Esophagus muscularis mucosa (tissue), 4 donors: ENCODE results near the gene CDH16. TPM values are rescaled to one million over a fixed set of nuclear protein-coding genes. Genes with fewer than 3 reads are reported as not detected.
A peak's percentile ranks its signal among the peaks of the same experiment; 100 is the strongest.
"Not testable (repeated sequence)": the region's sequence is repeated elsewhere in the genome, so short reads cannot be mapped to it uniquely, and the experiment has no call there.

Source experiments
- DNase-seq: peaks from one replicate; pipeline ENCODE4 v3.0.0-alpha.2; 2017; ENCODE audit errors: extremely low spot score
- H3K27ac ChIP-seq, 4 donors: fragments of 200-600 bp; sonication (generic); replicated peaks in 1 of 4; 1 replicate in 3 of 4; 2 replicates in 1 of 4; pipeline ENCODE4 v1.5.1; 2016 to 2019; ENCODE audit warnings: mild to moderate bottlenecking in 1 of 4
- H3K27me3 ChIP-seq, 4 donors: fragments of 200-600 bp; sonication (generic); one replicate each; pipeline versions ENCODE4 v1.5.1 to v1.6.0; 2016 to 2019
- H3K36me3 ChIP-seq, 4 donors: fragments of 200-600 bp; sonication (generic); one replicate each; pipeline ENCODE4 v1.5.1; 2016 to 2019
- H3K4me1 ChIP-seq, 4 donors: fragments of 200-600 bp; sonication (generic); one replicate each; pipeline ENCODE4 v1.5.1; 2016 to 2019
- H3K4me3 ChIP-seq, 4 donors: fragments of 200-600 bp; sonication (generic); 1 replicate in 2 of 4; 2 replicates in 2 of 4; pipeline ENCODE4 v1.5.1; 2016 to 2019; ENCODE audit warnings: mild to moderate bottlenecking in 4 of 4, moderate library complexity in 1 of 4
- H3K9me3 ChIP-seq, 4 donors: fragments of 200-600 bp; sonication (generic); 1 replicate in 3 of 4; 2 replicates in 1 of 4; pipeline ENCODE4 v1.5.1; 2016 to 2019
- EP300 ChIP-seq: sonication (generic); formaldehyde crosslinking; IDR thresholded peaks from one replicate; pipeline ENCODE4 v1.6.1; 2017; ENCODE audit warnings: antibody characterized with exemption
- POLR2A ChIP-seq: fragments of 450-650 bp; IDR thresholded peaks from one replicate; pipeline ENCODE4 v1.6.1; 2017; ENCODE audit warnings: antibody characterized with exemption, moderate library complexity, mild to moderate bottlenecking, low read depth
- POLR2AphosphoS5 ChIP-seq, 2 donors: sonication (generic); formaldehyde crosslinking; IDR thresholded peaks; one replicate each; pipeline ENCODE4 v1.6.1; 2017; ENCODE audit warnings: antibody characterized with exemption in 2 of 2
- WGBS: methylation state at CpG from one replicate; pipeline ENCODE4 v1.1.5; 2018; 5-methylcytosine and 5-hydroxymethylcytosine counted together
- intact Hi-C: fragments of 100-400 bp; cut with DNase I; formaldehyde crosslinking; loops from one replicate; pipeline ENCODE4 v1.15.1; 2023
- total RNA-seq, 4 donors: library from RNA; depleted of rRNA; stranded (reverse); fragments of >200 nt; gene quantifications; one replicate each; pipeline versions ENCODE4 v1.1.0 to v1.2.1, GENCODE V29; 2016
- TF ChIP-seq, protein P1 (sequence below), 3 experiments: fragments of 200-600 bp in 2 of 3; fragments of 450-650 bp in 1 of 3; sonication (generic) in 2 of 3; IDR thresholded peaks; one replicate each; pipeline ENCODE4 v1.5.1; 2017 to 2019; ENCODE audit warnings: antibody characterized with exemption in 3 of 3, mild to moderate bottlenecking in 2 of 3, moderate library complexity in 1 of 3

The CDH16 gene
- total RNA-seq, 4 donors from 2014 or later, result 0.52 TPM; not detected in 3

DNA sequence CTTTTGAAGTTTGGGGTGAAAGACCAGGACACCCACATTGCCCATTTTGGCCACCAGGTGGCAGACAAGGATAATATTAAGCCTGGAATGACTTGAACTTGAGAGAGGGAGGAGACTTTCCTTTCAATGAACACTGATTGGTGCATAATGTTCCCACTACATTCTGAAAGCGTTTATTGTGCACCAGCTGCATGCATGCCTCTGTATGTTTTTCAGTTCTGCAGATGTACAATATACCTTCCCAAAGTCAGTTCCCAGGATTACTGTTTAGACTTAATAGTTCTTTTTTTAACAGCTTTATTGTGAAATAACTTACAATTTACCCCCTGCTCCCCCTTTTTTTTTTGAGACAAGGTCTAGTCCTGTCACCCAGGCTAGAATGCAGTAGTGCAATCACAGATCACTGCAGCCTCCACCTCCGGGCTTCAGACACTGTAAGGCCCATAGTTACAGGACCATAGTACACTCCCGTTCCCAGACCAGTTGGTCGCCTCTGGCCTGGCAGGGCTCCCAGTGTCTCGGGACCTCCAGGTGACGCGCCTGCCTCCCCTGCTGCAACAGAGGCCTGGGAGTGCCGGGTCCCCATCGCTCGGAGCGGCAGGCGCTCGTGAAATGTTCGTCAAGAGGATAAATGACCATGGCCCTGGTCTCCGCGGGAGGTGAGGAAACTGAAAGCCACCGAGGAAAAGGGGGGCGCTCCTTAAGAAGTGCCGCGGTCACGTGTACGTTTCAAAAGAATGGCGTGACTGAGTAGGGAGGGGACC is 28.8 kb upstream of the CDH16 start:
- peak in 1 of 2 donors; percentile 56 for TF ChIP-seq POLR2AphosphoS5 (IDR thresholded peaks at IDR 0.05)
- TF ChIP-seq EP300, result no peak
- TF ChIP-seq, protein P1, sequence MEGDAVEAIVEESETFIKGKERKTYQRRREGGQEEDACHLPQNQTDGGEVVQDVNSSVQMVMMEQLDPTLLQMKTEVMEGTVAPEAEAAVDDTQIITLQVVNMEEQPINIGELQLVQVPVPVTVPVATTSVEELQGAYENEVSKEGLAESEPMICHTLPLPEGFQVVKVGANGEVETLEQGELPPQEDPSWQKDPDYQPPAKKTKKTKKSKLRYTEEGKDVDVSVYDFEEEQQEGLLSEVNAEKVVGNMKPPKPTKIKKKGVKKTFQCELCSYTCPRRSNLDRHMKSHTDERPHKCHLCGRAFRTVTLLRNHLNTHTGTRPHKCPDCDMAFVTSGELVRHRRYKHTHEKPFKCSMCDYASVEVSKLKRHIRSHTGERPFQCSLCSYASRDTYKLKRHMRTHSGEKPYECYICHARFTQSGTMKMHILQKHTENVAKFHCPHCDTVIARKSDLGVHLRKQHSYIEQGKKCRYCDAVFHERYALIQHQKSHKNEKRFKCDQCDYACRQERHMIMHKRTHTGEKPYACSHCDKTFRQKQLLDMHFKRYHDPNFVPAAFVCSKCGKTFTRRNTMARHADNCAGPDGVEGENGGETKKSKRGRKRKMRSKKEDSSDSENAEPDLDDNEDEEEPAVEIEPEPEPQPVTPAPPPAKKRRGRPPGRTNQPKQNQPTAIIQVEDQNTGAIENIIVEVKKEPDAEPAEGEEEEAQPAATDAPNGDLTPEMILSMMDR (IDR thresholded peaks at IDR 0.05), result peak in 2 of 3 experiments; percentile 92 to 94
- TF ChIP-seq POLR2A, result peak; percentile 41
- Histone ChIP-seq H3K27me3 (peaks cover 0 to 23% (median 0%) of the 10 kb centered on the region in 4 donors), H3K27ac (peak overlapping the region in 1 of 4 donors; percentile 23), H3K4me3 (peak overlapping the region; percentile 46 to 64 (median 60)), H3K4me1 (peaks cover 16 to 25% (median 22%) of the 10 kb centered on the region in 4 donors), H3K36me3 (peaks cover 13 to 19% (median 16%) of the 10 kb centered on the region in 4 donors), H3K9me3 (no peaks in the 10 kb centered on the region)
- intact Hi-C loops, result no loop called here
- WGBS, result under 1% methylated on average over 20 of the region's 23 CpGs
- peak; percentile 96 for DNase-seq

DNA sequence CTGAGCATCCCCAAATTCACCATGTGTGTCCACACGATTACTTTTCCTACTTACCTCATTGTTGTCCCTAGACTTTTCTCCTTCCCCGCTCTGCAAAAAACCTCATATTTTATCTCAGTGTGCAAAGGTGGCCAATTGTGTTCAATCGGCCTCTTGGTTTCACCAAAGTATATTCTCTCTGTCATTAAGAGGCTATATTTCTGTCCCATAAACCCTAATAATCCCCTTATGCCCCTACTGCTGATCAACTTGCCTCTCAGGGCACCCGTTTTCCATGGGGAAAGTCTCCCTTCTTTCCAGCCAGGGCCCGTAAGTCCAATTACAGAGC is 28.3 kb upstream of the CDH16 start:
- Histone ChIP-seq H3K4me3 (no peak overlapping the region), H3K9me3 (no peaks in the 10 kb centered on the region), H3K4me1 (peaks cover 16 to 25% (median 22%) of the 10 kb centered on the region in 4 donors), H3K36me3 (peaks cover 19 to 25% (median 22%) of the 10 kb centered on the region in 4 donors), H3K27me3 (peaks cover 0 to 18% (median 0%) of the 10 kb centered on the region in 4 donors), H3K27ac (peak overlapping the region in 1 of 4 donors; percentile 23)
- TF ChIP-seq, protein P1 (IDR thresholded peaks at IDR 0.05), result no peak
- no peak for TF ChIP-seq POLR2A
- no peak for TF ChIP-seq EP300
- no peak for TF ChIP-seq POLR2AphosphoS5 (IDR thresholded peaks at IDR 0.05)
- 20% methylated on average over 5 of the region's 5 CpGs for WGBS
- intact Hi-C loops, result no loop called here
- no peak for DNase-seq

DNA sequence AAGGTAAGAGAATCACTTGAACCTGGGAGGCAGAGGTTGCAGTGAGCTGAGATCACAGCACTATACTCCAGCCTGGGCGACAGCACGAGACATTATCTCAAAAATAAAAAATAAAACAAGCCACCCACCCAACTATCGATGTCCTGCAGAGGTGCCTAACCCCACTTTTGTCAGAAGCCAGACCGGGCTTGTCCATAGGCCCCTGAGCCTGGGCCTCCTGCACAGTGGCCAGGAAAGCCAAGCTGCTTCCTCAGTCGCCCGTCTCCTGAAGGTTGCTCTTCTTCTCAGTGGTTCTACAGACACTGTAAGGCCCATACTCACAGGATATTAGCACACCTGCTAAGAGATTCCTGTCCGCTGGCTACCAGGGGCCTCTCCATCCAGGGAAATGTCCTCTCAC is 27.9 kb upstream of the CDH16 start:
- H3K4me3 ChIP-seq, result no peak overlapping the region
- no peak for DNase-seq
- no peaks in the 10 kb centered on the region for H3K9me3 ChIP-seq
- peak overlapping the region in 1 of 4 donors; percentile 23 for H3K27ac ChIP-seq
- TF ChIP-seq POLR2AphosphoS5 (IDR thresholded peaks at IDR 0.05) (no peak), POLR2A (no peak), EP300 (no peak)
- TF ChIP-seq, protein P1 (IDR thresholded peaks at IDR 0.05), result no peak
- WGBS, result 81% methylated on average over 7 of the region's 7 CpGs
- intact Hi-C loops, result no loop called here
- H3K27me3 ChIP-seq, result peaks cover 0 to 18% (median 0%) of the 10 kb centered on the region in 4 donors
- peaks cover 16 to 25% (median 22%) of the 10 kb centered on the region in 4 donors for H3K4me1 ChIP-seq
- peaks cover 23 to 29% (median 26%) of the 10 kb centered on the region in 4 donors for H3K36me3 ChIP-seq

DNA sequence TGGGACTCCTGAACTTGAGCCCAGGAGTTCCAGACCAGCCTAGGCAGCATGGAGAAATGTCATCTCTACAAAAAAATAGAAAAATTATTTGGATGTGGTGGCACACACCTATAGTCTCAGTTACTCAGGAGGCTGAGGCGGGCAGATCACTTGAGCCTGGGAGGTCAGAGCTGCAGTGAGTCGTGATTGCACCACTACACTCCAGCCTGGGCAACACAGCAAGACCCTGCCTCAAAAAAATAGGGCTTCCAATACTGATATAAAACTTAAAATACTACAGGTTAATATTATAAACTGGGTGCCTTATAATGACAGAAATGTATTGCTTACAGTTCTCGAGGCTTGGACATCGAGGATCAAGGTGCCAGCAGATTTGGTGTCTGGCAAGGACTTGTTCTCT is 27.3 kb upstream of the CDH16 start:
- 87% methylated on average over 4 of the region's 4 CpGs for WGBS
- no peak for DNase-seq
- H3K4me3 ChIP-seq, result no peak overlapping the region
- no peak for TF ChIP-seq POLR2A
- no peak for TF ChIP-seq EP300
- no peak for TF ChIP-seq POLR2AphosphoS5 (IDR thresholded peaks at IDR 0.05)
- TF ChIP-seq, protein P1 (IDR thresholded peaks at IDR 0.05), result no peak
- H3K4me1 ChIP-seq, result peaks cover 16 to 25% (median 22%) of the 10 kb centered on the region in 4 donors
- H3K27ac ChIP-seq, result no peak overlapping the region
- peaks cover 0 to 16% (median 0%) of the 10 kb centered on the region in 4 donors for H3K27me3 ChIP-seq
- peaks cover 29 to 35% (median 32%) of the 10 kb centered on the region in 4 donors for H3K36me3 ChIP-seq
- intact Hi-C loops, result no loop called here
- no peaks in the 10 kb centered on the region for H3K9me3 ChIP-seq

DNA sequence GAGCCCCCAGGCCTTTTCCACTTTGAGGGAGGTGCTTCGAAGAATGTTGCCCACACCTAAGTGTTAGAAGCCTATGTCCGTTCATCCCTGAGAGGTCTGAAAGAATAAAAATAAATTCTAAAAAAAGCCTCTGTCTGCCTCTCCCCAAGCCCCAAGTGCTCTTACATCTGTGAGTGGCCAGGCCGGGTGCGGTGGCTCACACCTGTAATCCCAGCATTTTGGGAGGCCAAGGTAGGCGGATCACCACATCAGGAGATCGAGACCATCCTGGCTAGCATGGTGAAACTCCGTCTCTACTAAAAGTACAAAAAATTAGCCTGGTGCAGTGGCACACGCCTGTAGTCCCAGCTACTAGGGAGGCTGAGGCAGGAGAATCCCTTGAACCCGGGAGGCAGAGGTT is 26.3 kb upstream of the CDH16 start:
- DNase-seq, H3K4me3 ChIP-seq, H3K9me3 ChIP-seq, intact Hi-C loops, H3K27ac ChIP-seq: not testable (repeated sequence)
- H3K27me3 ChIP-seq, result peaks cover 0 to 10% (median 0%) of the 10 kb centered on the region in 4 donors
- H3K36me3 ChIP-seq, result peaks cover 39 to 45% (median 42%) of the 10 kb centered on the region in 4 donors
- WGBS, result 88% methylated on average over 9 of the region's 9 CpGs
- peaks cover 16 to 25% (median 22%) of the 10 kb centered on the region in 4 donors for H3K4me1 ChIP-seq
